ENCODE results near the gene PER1.
"Not testable (repeated sequence)": the region's sequence is repeated elsewhere in the genome, so short reads cannot be mapped to it uniquely, and the experiment has no call there.

PER1 gene

GRCh38 chr17:8186446-8186786 lies 34.2 kb upstream of the PER1 start:
- no peaks in the 10 kb centered on the region for H3K36me3 ChIP-seq (ENCODE audit: control insufficient read depth, insufficient read depth, low read length)
- peak overlapping the region; percentile 87 for H3K27ac ChIP-seq (ENCODE audit: insufficient read depth, low read length, poor library complexity, severe bottlenecking)
- DNase-seq, result no peak
- H3K4me1 ChIP-seq (ENCODE audit: control insufficient read depth, insufficient read depth, low read length, poor library complexity, severe bottlenecking), result peaks cover 23% of the 10 kb centered on the region
- H3K9me3 ChIP-seq (ENCODE audit: control insufficient read depth, low read length), result no peaks in the 10 kb centered on the region
- no peaks in the 10 kb centered on the region for H3K27me3 ChIP-seq (replicated peaks; ENCODE audit: control insufficient read depth, insufficient read depth, low read length, poor library complexity, severe bottlenecking)
- H3K4me3 ChIP-seq (ENCODE audit: insufficient read depth, low read depth, low read length, poor library complexity, severe bottlenecking), result peak overlapping the region; percentile 88

GRCh38 chr17:8185582-8186445 lies 33.6 kb upstream of the PER1 start:
- Histone ChIP-seq H3K4me1 (ENCODE audit: control insufficient read depth, insufficient read depth, low read length, poor library complexity, severe bottlenecking) (peaks cover 23% of the 10 kb centered on the region), H3K27ac (ENCODE audit: insufficient read depth, low read length, poor library complexity, severe bottlenecking) (peak overlapping the region; percentile 87), H3K27me3 (replicated peaks; ENCODE audit: control insufficient read depth, insufficient read depth, low read length, poor library complexity, severe bottlenecking) (no peaks in the 10 kb centered on the region), H3K36me3 (ENCODE audit: control insufficient read depth, insufficient read depth, low read length) (no peaks in the 10 kb centered on the region), H3K9me3 (ENCODE audit: control insufficient read depth, low read length) (no peaks in the 10 kb centered on the region), H3K4me3 (ENCODE audit: insufficient read depth, low read depth, low read length, poor library complexity, severe bottlenecking) (peak overlapping the region; percentile 88)
- peak; percentile 75 to 86 (median 79) for DNase-seq

GRCh38 chr17:8176998-8177731 lies 25.0 kb upstream of the PER1 start:
- no peaks in the 10 kb centered on the region for H3K27me3 ChIP-seq (replicated peaks; ENCODE audit: control insufficient read depth, insufficient read depth, low read length, poor library complexity, severe bottlenecking)
- H3K4me1 ChIP-seq (ENCODE audit: control insufficient read depth, insufficient read depth, low read length, poor library complexity, severe bottlenecking), result peaks cover 31% of the 10 kb centered on the region
- DNase-seq, result no peak
- H3K36me3 ChIP-seq (ENCODE audit: control insufficient read depth, insufficient read depth, low read length), result no peaks in the 10 kb centered on the region
- H3K4me3 ChIP-seq (ENCODE audit: insufficient read depth, low read depth, low read length, poor library complexity, severe bottlenecking), result peak overlapping the region; percentile 61
- H3K27ac ChIP-seq (ENCODE audit: insufficient read depth, low read length, poor library complexity, severe bottlenecking), result peak overlapping the region; percentile 81
- no peaks in the 10 kb centered on the region for H3K9me3 ChIP-seq (ENCODE audit: control insufficient read depth, low read length)

GRCh38 chr17:8176197-8176940 lies 24.2 kb upstream of the PER1 start, which contains the start of gene TMEM107:
TSS of gene TMEM107 (minus strand) at chr17:8176380. CDS start at chr17:8176286, 94 bp downstream.
- H3K4me3 ChIP-seq (ENCODE audit: insufficient read depth, low read depth, low read length, poor library complexity, severe bottlenecking), result peak within 1 kb of the TSS; percentile 61
- peaks cover 31% of the 10 kb centered on the region for H3K4me1 ChIP-seq (ENCODE audit: control insufficient read depth, insufficient read depth, low read length, poor library complexity, severe bottlenecking)
- DNase-seq, result peak; percentile 73 to 84 (median 78)
- H3K27ac ChIP-seq (ENCODE audit: insufficient read depth, low read length, poor library complexity, severe bottlenecking), result peak within 1 kb of the TSS; percentile 81
- no peaks in the 10 kb centered on the region for H3K9me3 ChIP-seq (ENCODE audit: control insufficient read depth, low read length)
- H3K36me3 ChIP-seq (ENCODE audit: control insufficient read depth, insufficient read depth, low read length), result no peaks in the 10 kb centered on the region
- H3K27me3 ChIP-seq (replicated peaks; ENCODE audit: control insufficient read depth, insufficient read depth, low read length, poor library complexity, severe bottlenecking), result no peaks in the 10 kb centered on the region

GRCh38 chr17:8175795-8176196 lies 23.6 kb upstream of the PER1 start:
- no peak for DNase-seq
- Histone ChIP-seq H3K4me1 (ENCODE audit: control insufficient read depth, insufficient read depth, low read length, poor library complexity, severe bottlenecking) (peaks cover 31% of the 10 kb centered on the region), H3K4me3 (ENCODE audit: insufficient read depth, low read depth, low read length, poor library complexity, severe bottlenecking) (peak overlapping the region; percentile 61), H3K9me3 (ENCODE audit: control insufficient read depth, low read length) (no peaks in the 10 kb centered on the region), H3K27ac (ENCODE audit: insufficient read depth, low read length, poor library complexity, severe bottlenecking) (peak overlapping the region; percentile 81), H3K36me3 (ENCODE audit: control insufficient read depth, insufficient read depth, low read length) (no peaks in the 10 kb centered on the region), H3K27me3 (replicated peaks; ENCODE audit: control insufficient read depth, insufficient read depth, low read length, poor library complexity, severe bottlenecking) (no peaks in the 10 kb centered on the region)

- peaks cover 31% of the 10 kb centered on the region for H3K4me1 ChIP-seq (ENCODE audit: control insufficient read depth, insufficient read depth, low read length, poor library complexity, severe bottlenecking)
- no peaks in the 10 kb centered on the region for H3K36me3 ChIP-seq (ENCODE audit: control insufficient read depth, insufficient read depth, low read length)
- peak overlapping the region; percentile 97 for H3K27ac ChIP-seq (ENCODE audit: insufficient read depth, low read length, poor library complexity, severe bottlenecking)
- no peaks in the 10 kb centered on the region for H3K9me3 ChIP-seq (ENCODE audit: control insufficient read depth, low read length)
- peak overlapping the region; percentile 39 for H3K4me3 ChIP-seq (ENCODE audit: insufficient read depth, low read depth, low read length, poor library complexity, severe bottlenecking)
- H3K27me3 ChIP-seq (replicated peaks; ENCODE audit: control insufficient read depth, insufficient read depth, low read length, poor library complexity, severe bottlenecking), result no peaks in the 10 kb centered on the region
- no peak for DNase-seq
Observed at GRCh38 chr17:8173871-8174322, 21.7 kb upstream of the PER1 start.

- Histone ChIP-seq H3K36me3 (ENCODE audit: control insufficient read depth, insufficient read depth, low read length) (no peaks in the 10 kb centered on the region), H3K9me3 (ENCODE audit: control insufficient read depth, low read length) (no peaks in the 10 kb centered on the region), H3K27ac (ENCODE audit: insufficient read depth, low read length, poor library complexity, severe bottlenecking) (peak overlapping the region; percentile 97), H3K27me3 (replicated peaks; ENCODE audit: control insufficient read depth, insufficient read depth, low read length, poor library complexity, severe bottlenecking) (no peaks in the 10 kb centered on the region), H3K4me3 (ENCODE audit: insufficient read depth, low read depth, low read length, poor library complexity, severe bottlenecking) (peak overlapping the region; percentile 39), H3K4me1 (ENCODE audit: control insufficient read depth, insufficient read depth, low read length, poor library complexity, severe bottlenecking) (peaks cover 31% of the 10 kb centered on the region)
- DNase-seq, result peak; percentile 65 to 74 (median 65)
Observed at GRCh38 chr17:8173056-8173870, 21.1 kb upstream of the PER1 start.

GRCh38 chr17:8170186-8170585 lies 18.0 kb upstream of the PER1 start:
- H3K27me3 ChIP-seq (replicated peaks; ENCODE audit: control insufficient read depth, insufficient read depth, low read length, poor library complexity, severe bottlenecking); DNase-seq; H3K27ac ChIP-seq (ENCODE audit: insufficient read depth, low read length, poor library complexity, severe bottlenecking); H3K9me3 ChIP-seq (ENCODE audit: control insufficient read depth, low read length); H3K36me3 ChIP-seq (ENCODE audit: control insufficient read depth, insufficient read depth, low read length); H3K4me3 ChIP-seq (ENCODE audit: insufficient read depth, low read depth, low read length, poor library complexity, severe bottlenecking): not testable (repeated sequence)
- peaks cover 15% of the 10 kb centered on the region for H3K4me1 ChIP-seq (ENCODE audit: control insufficient read depth, insufficient read depth, low read length, poor library complexity, severe bottlenecking)

- Histone ChIP-seq H3K4me1 (ENCODE audit: control insufficient read depth, insufficient read depth, low read length, poor library complexity, severe bottlenecking) (peaks cover 24% of the 10 kb centered on the region), H3K27me3 (replicated peaks; ENCODE audit: control insufficient read depth, insufficient read depth, low read length, poor library complexity, severe bottlenecking) (no peaks in the 10 kb centered on the region), H3K4me3 (ENCODE audit: insufficient read depth, low read depth, low read length, poor library complexity, severe bottlenecking) (no peak overlapping the region), H3K9me3 (ENCODE audit: control insufficient read depth, low read length) (no peaks in the 10 kb centered on the region), H3K27ac (ENCODE audit: insufficient read depth, low read length, poor library complexity, severe bottlenecking) (no peak overlapping the region), H3K36me3 (ENCODE audit: control insufficient read depth, insufficient read depth, low read length) (no peaks in the 10 kb centered on the region)
- no peak for DNase-seq
Observed at GRCh38 chr17:8167526-8167925, 15.3 kb upstream of the PER1 start.

Data from effector memory CD4-positive, alpha-beta T cell (primary cell).